Coronary artery (tissue), 2 donors: ENCODE results near the gene AUTS2.

Experiments
- DNase-seq: peaks from one replicate; pipeline ENCODE4 v3.0.0-alpha.2; 2017; ENCODE audit warnings: low spot score
- H3K27ac ChIP-seq, 2 donors: fragments of 200-600 bp; sonication (generic); one replicate each; pipeline ENCODE4 v1.5.1; 2016 to 2019
- H3K4me3 ChIP-seq: fragments of 200-600 bp; sonication (generic); 2 replicates; pipeline ENCODE4 v1.5.1; 2016; ENCODE audit warnings: mild to moderate bottlenecking, moderate library complexity
- TF ChIP-seq, protein P1 (sequence below): fragments of 200-600 bp; sonication (generic); IDR thresholded peaks from one replicate; pipeline ENCODE4 v1.5.1; 2019; ENCODE audit warnings: antibody characterized with exemption

Gene AUTS2

DNA sequence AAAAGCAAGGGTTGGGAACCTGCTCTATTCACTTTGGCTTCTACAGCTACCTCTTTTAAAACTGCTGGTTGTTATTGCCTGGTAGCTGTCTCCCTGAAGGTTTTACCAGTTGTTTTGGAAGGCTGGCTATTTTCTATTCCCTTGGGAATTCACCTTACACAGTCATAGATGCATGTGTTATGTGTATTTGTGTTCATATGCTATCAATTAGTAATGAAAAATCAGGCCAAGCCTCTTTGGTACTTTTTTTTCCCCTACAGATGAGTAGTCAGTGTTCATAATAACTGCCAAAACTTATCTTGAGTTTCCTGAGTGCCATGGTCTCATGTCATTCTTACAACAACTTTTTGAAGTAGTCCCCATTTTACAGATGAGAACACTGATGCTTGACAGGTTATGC, 795.7 kb downstream of the AUTS2 start:
- TF ChIP-seq, protein P1, sequence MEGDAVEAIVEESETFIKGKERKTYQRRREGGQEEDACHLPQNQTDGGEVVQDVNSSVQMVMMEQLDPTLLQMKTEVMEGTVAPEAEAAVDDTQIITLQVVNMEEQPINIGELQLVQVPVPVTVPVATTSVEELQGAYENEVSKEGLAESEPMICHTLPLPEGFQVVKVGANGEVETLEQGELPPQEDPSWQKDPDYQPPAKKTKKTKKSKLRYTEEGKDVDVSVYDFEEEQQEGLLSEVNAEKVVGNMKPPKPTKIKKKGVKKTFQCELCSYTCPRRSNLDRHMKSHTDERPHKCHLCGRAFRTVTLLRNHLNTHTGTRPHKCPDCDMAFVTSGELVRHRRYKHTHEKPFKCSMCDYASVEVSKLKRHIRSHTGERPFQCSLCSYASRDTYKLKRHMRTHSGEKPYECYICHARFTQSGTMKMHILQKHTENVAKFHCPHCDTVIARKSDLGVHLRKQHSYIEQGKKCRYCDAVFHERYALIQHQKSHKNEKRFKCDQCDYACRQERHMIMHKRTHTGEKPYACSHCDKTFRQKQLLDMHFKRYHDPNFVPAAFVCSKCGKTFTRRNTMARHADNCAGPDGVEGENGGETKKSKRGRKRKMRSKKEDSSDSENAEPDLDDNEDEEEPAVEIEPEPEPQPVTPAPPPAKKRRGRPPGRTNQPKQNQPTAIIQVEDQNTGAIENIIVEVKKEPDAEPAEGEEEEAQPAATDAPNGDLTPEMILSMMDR = no peak
- Histone ChIP-seq H3K27ac (no peak overlapping the region), H3K4me3 (no peak overlapping the region)
- no peak for DNase-seq

GRCh38 chr7:70400829-70401380, 802.6 kb downstream of the AUTS2 start:
- Histone ChIP-seq H3K27ac (no peak overlapping the region), H3K4me3 (no peak overlapping the region)
- no peak for DNase-seq
- TF ChIP-seq, protein P1 = no peak

GRCh38 chr7:70402069-70402468, 803.8 kb downstream of the AUTS2 start:
- Histone ChIP-seq H3K4me3 (no peak overlapping the region), H3K27ac (no peak overlapping the region)
- TF ChIP-seq, protein P1 = no peak
- DNase-seq = no peak

GRCh38 chr7:70405241-70405640, 807.0 kb downstream of the AUTS2 start:
- H3K4me3 ChIP-seq = no peak overlapping the region
- no peak for DNase-seq
- TF ChIP-seq, protein P1 = no peak
- no peak overlapping the region for H3K27ac ChIP-seq

- Histone ChIP-seq H3K27ac (no peak overlapping the region), H3K4me3 (no peak overlapping the region)
- TF ChIP-seq, protein P1 = no peak
- DNase-seq = no peak
These were observed 808.1 kb downstream of the AUTS2 start for GRCh38 chr7:70406186-70406949.

GRCh38 chr7:70406950-70407209, 808.6 kb downstream of the AUTS2 start:
- Histone ChIP-seq H3K27ac (no peak overlapping the region), H3K4me3 (no peak overlapping the region)
- TF ChIP-seq, protein P1 = no peak
- DNase-seq = no peak

DNA sequence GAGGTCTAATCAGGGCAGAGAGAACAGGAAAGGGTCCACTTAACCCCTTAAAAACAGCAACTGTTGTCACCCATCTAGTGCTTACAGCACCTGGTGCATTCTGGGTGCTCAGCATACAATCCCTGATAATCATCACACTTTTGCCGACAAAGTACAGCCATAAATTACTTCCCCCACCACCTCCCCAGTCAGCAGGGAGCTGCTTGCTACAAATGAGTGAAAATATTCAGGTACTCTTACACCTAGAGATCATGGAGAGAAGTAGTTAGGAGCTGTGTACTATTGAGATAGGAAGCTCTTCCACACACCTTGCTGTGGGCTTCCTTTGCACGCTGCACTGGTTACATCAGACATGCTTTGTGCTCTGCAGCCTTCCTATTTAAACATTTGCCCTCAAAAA, 810.2 kb downstream of the AUTS2 start:
- TF ChIP-seq, protein P1 = no peak
- no peak for DNase-seq
- no peak overlapping the region for H3K27ac ChIP-seq
- no peak overlapping the region for H3K4me3 ChIP-seq
